GM21367 (cell line): ENCODE data around the gene IDUA.

Experiments used
- ATAC-seq: cut with Tn5 transposase; IDR thresholded peaks from one replicate; pipeline ENCODE4 v1.9.1; 2021; ENCODE audit not compliant: unreplicated experiment

Gene IDUA

GRCh38 chr4:1013225-1014073, 26.6 kb downstream of the IDUA start:
- no peak for ATAC-seq

- no peak for ATAC-seq
Observed at GRCh38 chr4:1014291-1015167, 27.7 kb downstream of the IDUA start.

GRCh38 chr4:1015179-1015578, 28.3 kb downstream of the IDUA start:
- ATAC-seq, result no peak

- ATAC-seq, result no peak
Observed at GRCh38 chr4:1015746-1016145, 28.9 kb downstream of the IDUA start.

GRCh38 chr4:1017211-1017610, 30.4 kb downstream of the IDUA start:
- no peak for ATAC-seq

GRCh38 chr4:1017706-1018105, 30.9 kb downstream of the IDUA start:
- ATAC-seq, result no peak

GRCh38 chr4:1018147-1019020, 31.5 kb downstream of the IDUA start:
- no peak for ATAC-seq

GRCh38 chr4:1019320-1019719, 32.5 kb downstream of the IDUA start:
- no peak for ATAC-seq

GRCh38 chr4:1019729-1020470, 33.1 kb downstream of the IDUA start:
- ATAC-seq, result no peak

GRCh38 chr4:1021386-1022050, 34.7 kb downstream of the IDUA start:
- ATAC-seq, result peak; percentile 50

GRCh38 chr4:1022051-1022738, 35.4 kb downstream of the IDUA start:
- ATAC-seq, result no peak

GRCh38 chr4:1022739-1023066, 35.9 kb downstream of the IDUA start:
- ATAC-seq, result no peak

- no peak for ATAC-seq
Observed at GRCh38 chr4:1023075-1023640, 36.3 kb downstream of the IDUA start.

GRCh38 chr4:1023895-1024740, 37.3 kb downstream of the IDUA start:
- no peak for ATAC-seq

- no peak for ATAC-seq
Observed at GRCh38 chr4:1024882-1025545, 38.2 kb downstream of the IDUA start.

GRCh38 chr4:1026115-1026514, 39.3 kb downstream of the IDUA start:
- ATAC-seq, result peak; percentile 46

- ATAC-seq, result no peak
Observed at GRCh38 chr4:1027219-1027914, 40.5 kb downstream of the IDUA start.
